Right cardiac atrium (tissue), 5 donors: ENCODE results near the gene GPER1. TPM values are rescaled to one million over a fixed set of nuclear protein-coding genes. Genes with fewer than 3 reads are reported as not detected.

ENCODE experiments used
- ATAC-seq, 2 donors: fragments of 200-7000 bp; cut with Tn5 transposase; one replicate each; pipeline versions ENCODE4 v1.8.0 to v1.9.1; 2020; ENCODE audit warnings: moderate library complexity in 2 of 2, mild to moderate bottlenecking in 1 of 2
- DNase-seq, 3 donors: peaks; one replicate each; pipeline ENCODE4 v3.0.0-alpha.2; 2020
- H3K27ac ChIP-seq: one replicate; pipeline ENCODE4 v1.5.1; 2013; ENCODE audit warnings: mild to moderate bottlenecking, low read length, control low read depth, moderate library complexity
- H3K27me3 ChIP-seq: one replicate; pipeline ENCODE4 v1.6.1; 2013; ENCODE audit not compliant: control insufficient read depth, insufficient read depth
- H3K4me1 ChIP-seq: one replicate; pipeline ENCODE4 v1.6.1; 2013; ENCODE audit warnings: low read length; ENCODE audit not compliant: control insufficient read depth, insufficient read depth
- H3K4me3 ChIP-seq: one replicate; pipeline ENCODE4 v1.5.1; 2013; ENCODE audit warnings: low read length, control low read depth
- H3K9me3 ChIP-seq: one replicate; pipeline ENCODE4 v1.6.1; 2013; ENCODE audit warnings: low read length; ENCODE audit not compliant: control insufficient read depth
- WGBS: extraction: QIAGEN DNeasy Blood & Tissue Kit; methylation state at CpG from one replicate; pipeline ENCODE4 v1.1.7; 2013; 5-methylcytosine and 5-hydroxymethylcytosine counted together
- intact Hi-C, 4 donors: fragments of 100-400 bp; cut with DNase I; formaldehyde crosslinking; loops; one replicate each; pipeline versions ENCODE4 v1.11.0 to v1.14.0; 2022 to 2023
- polyA plus RNA-seq: library from polyadenylated mRNA; stranded (reverse); fragments of 200-250 nt; gene quantifications from one replicate; pipeline ENCODE4 v1.2.3, GENCODE V29; 2013
- total RNA-seq, 4 donors: library from RNA; stranded (reverse); fragmentation: NEBNext Ultra II Directional; extraction: Animal tissue kit (Norgen Biotek cat#: 25700); gene quantifications; one replicate each; pipeline ENCODE4 v1.2.1, GENCODE V29; 2021
- donor health status: healthy with polysubstance abuse.
- donor health status: DM: no; HTN: yes; CAD: no.
- donor health status: DM: no; HTN: no; CAD: no.
- donor health status: DM: no; HTN: yes; CAD: no; lungs with severe emphysema.
- donor health status: DM: yes; HTN: yes; CAD: no.

GPER1 gene
- total and polyA plus RNA-seq, 5 donors = 3.0 to 6.7 (median 4.3) TPM

GRCh38 chr7:1054861-1055450, 33.0 kb upstream of the GPER1 start:
- ATAC-seq (peak; percentile 49 to 69), DNase-seq (peak; percentile 82 to 96 (median 95))
- H3K4me1 ChIP-seq = peaks cover 20% of the 10 kb centered on the region
- 8% methylated on average over 32 of the region's 32 CpGs for WGBS
- intact Hi-C loops = no loop called here
- H3K4me3 ChIP-seq = peak overlapping the region; percentile 11
- no peaks in the 10 kb centered on the region for H3K9me3 ChIP-seq
- H3K27me3 ChIP-seq = no peaks in the 10 kb centered on the region
- peak overlapping the region; percentile 69 for H3K27ac ChIP-seq

- Histone ChIP-seq H3K27ac (peak overlapping the region; percentile 49), H3K27me3 (no peaks in the 10 kb centered on the region), H3K9me3 (no peaks in the 10 kb centered on the region), H3K4me1 (peaks cover 19% of the 10 kb centered on the region), H3K4me3 (peak overlapping the region; percentile 11)
- peak in 1 of 3 donors; percentile 57 for DNase-seq
- intact Hi-C loops = no loop called here
- ATAC-seq = no peak
- WGBS = 25% methylated on average over 15 of the region's 15 CpGs
These were observed 32.4 kb upstream of the GPER1 start for GRCh38 chr7:1055491-1055955.

GRCh38 chr7:1055956-1056784, 31.7 kb upstream of the GPER1 start:
- peak in 2 of 3 donors; percentile 73 to 81 for DNase-seq
- Histone ChIP-seq H3K4me3 (no peak overlapping the region), H3K4me1 (peaks cover 18% of the 10 kb centered on the region), H3K27ac (no peak overlapping the region), H3K27me3 (no peaks in the 10 kb centered on the region), H3K9me3 (no peaks in the 10 kb centered on the region)
- intact Hi-C loops = no loop called here
- ATAC-seq = peak in 1 of 2 donors; percentile 12
- 61% methylated on average over 36 of the region's 36 CpGs for WGBS

GRCh38 chr7:1056785-1057410, 31.0 kb upstream of the GPER1 start:
- intact Hi-C loops = no loop called here
- H3K4me3 ChIP-seq = no peak overlapping the region
- H3K27me3 ChIP-seq = no peaks in the 10 kb centered on the region
- H3K4me1 ChIP-seq = peaks cover 17% of the 10 kb centered on the region
- ATAC-seq (no peak), DNase-seq (no peak)
- no peaks in the 10 kb centered on the region for H3K9me3 ChIP-seq
- H3K27ac ChIP-seq = no peak overlapping the region
- 88% methylated on average over 27 of the region's 27 CpGs for WGBS

- peaks cover 12% of the 10 kb centered on the region for H3K4me1 ChIP-seq
- H3K4me3 ChIP-seq = no peak overlapping the region
- ATAC-seq (no peak), DNase-seq (peak in 2 of 3 donors; percentile 13 to 59)
- H3K27me3 ChIP-seq = no peaks in the 10 kb centered on the region
- intact Hi-C loops = no loop called here
- WGBS = 96% methylated on average over 62 of the region's 62 CpGs
- H3K27ac ChIP-seq = no peak overlapping the region
- no peaks in the 10 kb centered on the region for H3K9me3 ChIP-seq
These were observed 30.3 kb upstream of the GPER1 start for GRCh38 chr7:1057416-1058291.

- intact Hi-C loops = no loop called here
- H3K4me3 ChIP-seq = no peak overlapping the region
- H3K27ac ChIP-seq = no peak overlapping the region
- H3K27me3 ChIP-seq = no peaks in the 10 kb centered on the region
- DNase-seq (no peak), ATAC-seq (no peak)
- peaks cover 12% of the 10 kb centered on the region for H3K4me1 ChIP-seq
- 90% methylated on average over 13 of the region's 13 CpGs for WGBS
- H3K9me3 ChIP-seq = no peaks in the 10 kb centered on the region
These were observed 29.6 kb upstream of the GPER1 start for GRCh38 chr7:1058311-1058710.

- ATAC-seq = no peak
- no peaks in the 10 kb centered on the region for H3K9me3 ChIP-seq
- H3K27me3 ChIP-seq = no peaks in the 10 kb centered on the region
- peaks cover 12% of the 10 kb centered on the region for H3K4me1 ChIP-seq
- intact Hi-C loops = no loop called here
- H3K4me3 ChIP-seq = no peak overlapping the region
- WGBS = 78% methylated on average over 10 of the region's 10 CpGs
- peak in 1 of 3 donors; percentile 64 for DNase-seq
- no peak overlapping the region for H3K27ac ChIP-seq
These were observed 29.1 kb upstream of the GPER1 start for GRCh38 chr7:1058821-1059199.

- H3K4me3 ChIP-seq = no peak overlapping the region
- H3K9me3 ChIP-seq = no peaks in the 10 kb centered on the region
- no peak overlapping the region for H3K27ac ChIP-seq
- peaks cover 9% of the 10 kb centered on the region for H3K4me1 ChIP-seq
- intact Hi-C loops = loop anchor here in 2 of 4 donors (5.0 to 10.0 kb wide), 2 partner anchors 47 to 145 kb away; no protein-coding TSS in a partner anchor
- no peaks in the 10 kb centered on the region for H3K27me3 ChIP-seq
- ATAC-seq = peak; percentile 39 to 72
- WGBS = 35% methylated on average over 54 of the region's 55 CpGs
- peak; percentile 58 to 83 (median 77) for DNase-seq
These were observed 28.5 kb upstream of the GPER1 start for GRCh38 chr7:1059200-1060091.

- intact Hi-C loops = loop anchor here in 2 of 4 donors (5.0 to 10.0 kb wide), 2 partner anchors 48 to 146 kb away; no protein-coding TSS in a partner anchor
- Histone ChIP-seq H3K27me3 (no peaks in the 10 kb centered on the region), H3K27ac (no peak overlapping the region), H3K4me1 (peaks cover 2% of the 10 kb centered on the region), H3K9me3 (no peaks in the 10 kb centered on the region), H3K4me3 (no peak overlapping the region)
- ATAC-seq = peak; percentile 25 to 45
- WGBS = 34% methylated on average over 35 of the region's 35 CpGs
- DNase-seq = peak in 1 of 3 donors; percentile 81
These were observed 27.4 kb upstream of the GPER1 start for GRCh38 chr7:1060315-1061072.
